Ishikawa (cell line): Measurements from ENCODE around the gene TMPRSS11F.

Experiments used
- MAX ChIP-seq: IDR thresholded peaks from 2 replicates; pipeline ENCODE4 v1.6.1; 2012
- TCF12 ChIP-seq: IDR thresholded peaks from 2 replicates; pipeline ENCODE4 v1.6.1; 2012; ENCODE audit warnings: low read depth

- TF ChIP-seq MAX (no peak), TCF12 (no peak)
These were observed 67.2 kb downstream of the TMPRSS11F start for GRCh38 chr4:68062501-68062900.
